ENCODE data around the gene EIF2AK3. TPM values are rescaled to one million over a fixed set of nuclear protein-coding genes. Genes with fewer than 3 reads are reported as not detected.

EIF2AK3 gene
- total and polyA plus RNA-seq, 2 of the 13 experiments (the other 11 are each of a cell fraction or from before 2014, with no cell fraction given), result 10.3 to 30.6 TPM

- TF ChIP-seq MNT (IDR thresholded peaks at IDR 0.05) (peak; percentile 49), GMEB2 (CRISPR knock-in tag; IDR thresholded peaks at IDR 0.05; ENCODE audit: low read depth) (0 out of 2 replicates have a peak, but pooled peaks have one; percentile 21), TCF12 (IDR thresholded peaks at IDR 0.05) (no peak), TCF12 (CRISPR knock-in tag; IDR thresholded peaks at IDR 0.05) (peak; percentile 7; the same call in 1 of the 2 replicates), HNF4G (IDR thresholded peaks at IDR 0.05; ENCODE audit: borderline replicate concordance, low read depth, low read length) (no peak), HNF4G (CRISPR knock-in tag; IDR thresholded peaks at IDR 0.05; ENCODE audit: borderline replicate concordance, low read depth) (0 out of 2 replicates have a peak, but pooled peaks have one; percentile 14), FOXP4 (CRISPR knock-in tag; IDR thresholded peaks at IDR 0.05) (no peak), AKNA (CRISPR knock-in tag; IDR thresholded peaks at IDR 0.05; ENCODE audit: borderline replicate concordance) (no peak), ZNF629 (CRISPR knock-in tag; conservative IDR thresholded peaks at IDR 0.05) (0 out of 2 replicates have a peak, but pooled peaks have one; percentile 24), SIX1 (CRISPR knock-in tag; IDR thresholded peaks at IDR 0.05; ENCODE audit: borderline replicate concordance) (no peak), ZNF564 (CRISPR knock-in tag; IDR thresholded peaks at IDR 0.05) (peak; percentile 64; the same call in 1 of the 2 replicates), SRSF9 (IDR thresholded peaks at IDR 0.05; ENCODE audit: borderline replicate concordance, insufficient read depth, low read depth, low read length, poor library complexity, severe bottlenecking) (no peak), AGO1 (IDR thresholded peaks at IDR 0.05; ENCODE audit: low read depth, low read length, poor library complexity, severe bottlenecking) (no peak), GZF1 (CRISPR knock-in tag; IDR thresholded peaks at IDR 0.05) (no peak), CREB3 (CRISPR knock-in tag; IDR thresholded peaks at IDR 0.05) (peak; percentile 77; the same call in 1 of the 2 replicates), ZNF230 (CRISPR knock-in tag; IDR thresholded peaks at IDR 0.05) (no peak), TBP (CRISPR knock-in tag; IDR thresholded peaks at IDR 0.05) (0 out of 2 replicates have a peak, but pooled peaks have one; percentile 75)
Observed at GRCh38 chr2:88627055-88627855, at the start of gene EIF2AK3 (continued).
